Measurements from ENCODE around the gene JARID2.

The JARID2 gene

GRCh38 chr6:15239616-15240364 is 6.1 kb upstream of the JARID2 start:
- in situ Hi-C loops (cut with HindIII; ENCODE audit: low sequenced_read_pairs), result no loop called here
- DNase-seq (ENCODE audit: low read depth, low spot score), result no peak
- H3K4me3 ChIP-seq (ENCODE audit: low read depth, low read length), result no peak overlapping the region
- no peak for TF ChIP-seq CTCF (IDR thresholded peaks at IDR 0.05; ENCODE audit: low read depth, low read length)

- DNase-seq (ENCODE audit: low read depth, low spot score), result no peak
- no peak overlapping the region for H3K4me3 ChIP-seq (ENCODE audit: low read depth, low read length)
- TF ChIP-seq CTCF (IDR thresholded peaks at IDR 0.05; ENCODE audit: low read depth, low read length), result no peak
- in situ Hi-C loops (cut with HindIII; ENCODE audit: low sequenced_read_pairs), result no loop called here
Observed at GRCh38 chr6:15242503-15242902, 3.4 kb upstream of the JARID2 start.

- no peak overlapping the region for H3K4me3 ChIP-seq (ENCODE audit: low read depth, low read length)
- DNase-seq (ENCODE audit: low read depth, low spot score), result no peak
- no peak for TF ChIP-seq CTCF (IDR thresholded peaks at IDR 0.05; ENCODE audit: low read depth, low read length)
- in situ Hi-C loops (cut with HindIII; ENCODE audit: low sequenced_read_pairs), result no loop called here
Observed at GRCh38 chr6:15242937-15243614, 2.8 kb upstream of the JARID2 start.

GRCh38 chr6:15243910-15244619 is 1.8 kb upstream of the JARID2 start:
- in situ Hi-C loops (cut with HindIII; ENCODE audit: low sequenced_read_pairs), result no loop called here
- H3K4me3 ChIP-seq (ENCODE audit: low read depth, low read length), result peak overlapping the region; percentile 70
- no peak for DNase-seq (ENCODE audit: low read depth, low spot score)
- no peak for TF ChIP-seq CTCF (IDR thresholded peaks at IDR 0.05; ENCODE audit: low read depth, low read length)

- peak; percentile 64 for DNase-seq (ENCODE audit: low read depth, low spot score)
- TF ChIP-seq CTCF (IDR thresholded peaks at IDR 0.05; ENCODE audit: low read depth, low read length), result no peak
- H3K4me3 ChIP-seq (ENCODE audit: low read depth, low read length), result peak overlapping the region; percentile 70
- in situ Hi-C loops (cut with HindIII; ENCODE audit: low sequenced_read_pairs), result no loop called here
Observed at GRCh38 chr6:15244620-15245360, 1.1 kb upstream of the JARID2 start.

GRCh38 chr6:15246217-15246665 is 372 bp downstream of the JARID2 start:
- in situ Hi-C loops (cut with HindIII; ENCODE audit: low sequenced_read_pairs), result no loop called here
- no peak for TF ChIP-seq CTCF (IDR thresholded peaks at IDR 0.05; ENCODE audit: low read depth, low read length)
- peak; percentile 35 for DNase-seq (ENCODE audit: low read depth, low spot score)
- peak overlapping the region; percentile 70 for H3K4me3 ChIP-seq (ENCODE audit: low read depth, low read length)
